ENCODE data around the gene ATP8B3.
"Not testable (repeated sequence)": the region's sequence is repeated elsewhere in the genome, so short reads cannot be mapped to it uniquely, and the experiment has no call there.

ATP8B3 gene

GRCh38 chr19:1806184-1807029, 5.7 kb downstream of the ATP8B3 start:
- TF ChIP-seq CTCF (conservative IDR thresholded peaks at IDR 0.05; ENCODE audit: control insufficient read depth, insufficient read depth, low read depth, low read length): no peak
- DNase-seq (ENCODE audit: low read depth): no peak
- H3K4me3 ChIP-seq (ENCODE audit: control insufficient read depth, low read depth, low read length): no peak overlapping the region

GRCh38 chr19:1805401-1806183, 6.5 kb downstream of the ATP8B3 start:
- no peak overlapping the region for H3K4me3 ChIP-seq (ENCODE audit: control insufficient read depth, low read depth, low read length)
- no peak for TF ChIP-seq CTCF (conservative IDR thresholded peaks at IDR 0.05; ENCODE audit: control insufficient read depth, insufficient read depth, low read depth, low read length)
- DNase-seq (ENCODE audit: low read depth): no peak

- TF ChIP-seq CTCF (conservative IDR thresholded peaks at IDR 0.05; ENCODE audit: control insufficient read depth, insufficient read depth, low read depth, low read length): no peak
- no peak overlapping the region for H3K4me3 ChIP-seq (ENCODE audit: control insufficient read depth, low read depth, low read length)
- DNase-seq (ENCODE audit: low read depth): no peak
Measured at GRCh38 chr19:1804858-1805257, 7.2 kb downstream of the ATP8B3 start.

DNA sequence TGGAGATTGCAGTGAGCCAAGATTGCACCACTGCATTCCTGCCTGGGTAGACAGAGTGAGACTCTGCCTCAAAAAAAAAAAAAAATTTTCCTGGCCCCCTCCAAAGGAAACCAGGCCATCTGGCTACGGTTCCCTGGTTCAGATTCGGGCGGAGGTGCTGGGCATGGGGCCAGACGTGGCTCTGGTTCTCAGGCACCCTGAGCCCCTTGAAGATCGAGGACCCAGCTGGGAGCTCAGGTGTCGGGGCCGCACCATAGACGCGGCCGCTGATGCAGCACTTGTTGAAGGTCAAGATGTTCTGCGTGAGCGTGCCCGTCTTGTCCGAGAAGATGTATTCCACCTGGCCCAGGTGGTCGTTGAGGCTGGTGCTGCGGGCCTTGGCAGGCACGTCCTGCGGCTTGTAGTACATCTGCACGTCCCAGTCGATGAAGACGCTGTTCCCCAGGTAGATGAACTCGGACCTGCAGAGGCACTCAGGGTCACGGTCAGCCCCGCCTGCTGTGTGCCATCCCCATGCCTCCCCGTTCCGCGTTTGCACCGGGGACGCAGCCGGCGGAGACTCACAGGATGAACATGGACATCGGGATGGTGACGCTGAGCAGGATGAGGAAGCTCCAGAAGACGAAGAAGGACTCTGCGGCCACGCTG, 12.3 kb downstream of the ATP8B3 start:
- no peak for TF ChIP-seq CTCF (conservative IDR thresholded peaks at IDR 0.05; ENCODE audit: control insufficient read depth, insufficient read depth, low read depth, low read length)
- DNase-seq (ENCODE audit: low read depth): no peak
- H3K4me3 ChIP-seq (ENCODE audit: control insufficient read depth, low read depth, low read length): no peak overlapping the region

- not testable (repeated sequence) for DNase-seq (ENCODE audit: low read depth); H3K4me3 ChIP-seq (ENCODE audit: control insufficient read depth, low read depth, low read length)
Measured at GRCh38 chr19:1797313-1797712, 14.8 kb downstream of the ATP8B3 start.

GRCh38 chr19:1796395-1797142, 15.5 kb downstream of the ATP8B3 start:
- DNase-seq (ENCODE audit: low read depth): no peak
- no peak for TF ChIP-seq CTCF (conservative IDR thresholded peaks at IDR 0.05; ENCODE audit: control insufficient read depth, insufficient read depth, low read depth, low read length)
- H3K4me3 ChIP-seq (ENCODE audit: control insufficient read depth, low read depth, low read length): no peak overlapping the region

All from fibroblast of mammary gland (primary cell).